GM15510 (cell line): Measurements from ENCODE around the gene SMAD7.

Experiments used
- POLR2A ChIP-seq: IDR thresholded peaks from 3 replicates; pipeline ENCODE4 v1.6.1; 2011; ENCODE audit warnings: borderline replicate concordance; ENCODE audit not compliant: insufficient read length; ENCODE audit errors: extremely low read depth

Gene SMAD7

DNA sequence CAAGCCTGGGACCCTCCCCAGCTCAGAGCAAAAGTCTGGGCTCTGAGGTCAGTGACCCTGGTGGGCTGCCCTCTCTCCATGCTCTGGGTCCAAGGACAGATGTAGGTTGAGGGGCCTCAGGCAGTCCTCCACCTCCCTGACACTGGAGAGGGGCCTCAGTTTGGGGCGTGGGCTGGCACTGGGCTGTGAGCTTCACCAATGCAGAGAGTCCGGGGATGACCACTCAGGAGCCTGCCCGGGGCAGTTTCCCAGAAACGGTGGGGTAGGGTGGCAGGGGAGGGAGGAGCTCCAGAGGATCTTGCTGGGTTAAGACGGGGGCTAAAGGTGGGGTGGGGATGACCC lies 40.5 kb upstream of the SMAD7 start:
- no peak for TF ChIP-seq POLR2A

DNA sequence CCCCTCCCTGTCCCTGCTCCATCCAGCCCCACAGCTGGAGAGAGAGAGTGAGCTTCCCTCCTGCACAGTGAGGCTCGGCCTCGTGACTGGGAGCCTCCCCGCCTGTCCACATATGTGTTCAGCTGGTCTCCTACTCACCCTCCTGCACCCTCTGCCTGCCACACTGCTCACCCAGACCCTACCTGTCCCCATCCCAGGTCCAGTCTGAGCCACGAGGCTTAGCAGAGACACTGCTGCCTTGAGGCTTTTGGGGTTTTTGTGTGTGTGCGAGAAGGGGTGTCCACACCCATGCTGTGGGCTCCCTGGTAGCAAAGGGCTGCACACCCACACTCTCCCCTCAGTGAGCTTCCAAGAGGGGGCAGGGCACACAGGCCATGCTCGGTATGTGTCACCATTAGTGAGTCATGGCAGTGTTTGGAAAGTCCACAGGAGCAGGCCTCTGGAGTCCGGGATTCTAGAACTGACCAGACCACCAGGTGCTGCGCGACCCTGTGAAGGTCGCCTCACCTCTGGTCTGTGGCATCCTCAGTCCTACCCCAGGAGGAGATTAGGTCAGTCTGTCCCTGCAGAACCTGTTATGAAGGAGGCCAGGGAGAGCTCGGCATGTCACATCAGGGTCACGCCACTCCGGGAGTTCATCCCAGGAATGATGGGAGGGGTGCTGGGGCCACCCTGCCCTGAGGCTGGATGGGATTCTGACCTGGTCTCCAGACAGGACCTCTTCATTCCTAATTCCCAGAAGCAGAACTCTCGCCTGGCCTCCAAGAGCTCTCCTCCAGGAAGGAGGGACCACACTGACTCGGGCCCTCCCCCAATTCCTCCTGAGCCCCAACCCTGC lies 39.9 kb upstream of the SMAD7 start:
- no peak for TF ChIP-seq POLR2A

DNA sequence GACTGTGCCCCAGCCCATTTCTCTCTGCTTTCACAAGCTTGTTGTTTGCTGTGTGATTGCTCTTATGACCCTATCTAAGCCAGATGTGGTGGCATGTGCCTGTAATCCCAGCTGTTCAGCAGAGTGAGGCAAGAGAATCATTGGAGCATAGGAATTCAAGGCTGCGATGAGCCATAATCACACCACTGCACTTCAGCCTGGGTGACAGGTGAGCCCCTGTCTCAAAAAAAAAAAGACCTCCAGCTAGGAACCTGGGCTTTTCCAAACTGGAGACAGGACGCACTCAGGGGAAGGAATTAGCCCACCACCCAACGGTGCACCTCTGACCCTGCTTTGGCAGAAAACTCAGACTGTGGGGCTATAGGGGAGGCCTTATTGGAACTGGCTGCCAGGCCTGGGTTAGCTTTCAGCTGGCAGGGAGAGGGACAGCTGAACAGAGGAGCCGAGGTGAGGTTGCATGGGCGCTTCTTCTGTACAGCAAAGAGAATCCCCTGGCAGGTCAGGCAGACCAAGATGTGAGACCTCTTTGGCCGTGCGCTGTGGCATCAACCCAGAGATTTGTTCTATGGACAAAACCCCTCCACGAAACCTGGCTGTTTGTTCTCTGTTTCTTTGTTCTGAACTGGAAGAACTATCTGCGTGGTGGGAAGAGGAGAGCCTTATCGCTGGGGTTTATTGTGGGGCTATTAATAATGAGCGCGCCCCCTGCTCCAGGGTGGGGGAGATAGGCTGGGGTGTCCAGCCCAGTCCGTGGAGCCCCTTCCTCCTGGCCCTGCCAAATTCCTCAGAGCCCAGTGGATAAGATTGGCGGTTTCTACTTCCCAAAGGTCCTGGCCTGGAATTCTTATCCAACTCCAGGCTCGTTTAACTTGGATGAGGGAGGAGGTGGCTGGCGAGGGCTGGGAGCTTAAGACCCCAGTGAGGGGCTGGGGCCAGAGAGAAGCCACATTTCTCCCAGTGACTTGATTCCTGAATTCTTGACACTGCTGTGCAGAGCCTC lies 38.8 kb upstream of the SMAD7 start:
- TF ChIP-seq POLR2A: no peak

DNA sequence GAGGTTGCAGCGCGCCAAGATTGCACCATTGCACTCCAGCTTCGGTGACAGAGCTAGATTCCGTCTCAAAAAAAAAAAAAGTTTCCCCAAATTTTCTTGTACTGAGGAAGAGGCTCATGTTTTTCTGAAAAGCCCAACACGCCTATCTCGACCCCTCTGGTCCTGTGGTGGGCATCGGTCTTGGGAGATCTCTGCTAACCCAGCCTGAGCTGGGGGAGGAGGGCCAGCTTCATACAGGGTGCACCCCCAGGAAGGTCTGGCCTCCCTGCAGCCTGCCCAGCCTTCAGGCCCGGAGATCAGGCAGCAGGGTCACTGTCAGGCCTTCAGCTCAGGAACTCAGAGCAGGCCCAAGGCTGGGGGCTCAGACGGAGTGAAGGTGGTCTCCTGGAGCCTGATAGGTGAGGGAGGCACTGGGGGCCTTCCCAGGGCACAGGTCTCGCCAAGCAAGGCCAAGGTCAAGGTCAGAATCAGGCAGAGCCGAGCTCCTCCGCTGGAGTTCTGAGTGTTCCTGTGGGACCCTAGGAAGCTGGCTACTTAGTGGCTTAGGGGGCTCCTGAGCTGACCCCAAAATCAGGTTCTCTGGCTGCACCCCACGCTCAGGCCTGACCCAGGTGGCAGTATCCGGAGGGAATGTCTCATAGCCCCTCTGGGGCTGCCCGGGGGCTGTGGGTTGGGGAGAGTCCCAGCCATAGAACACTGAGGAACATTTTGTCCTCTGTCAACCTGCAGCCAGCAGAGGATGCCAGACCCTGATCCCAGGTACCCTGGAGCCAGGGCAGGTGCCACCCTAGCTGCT lies 37.9 kb upstream of the SMAD7 start:
- TF ChIP-seq POLR2A: no peak

DNA sequence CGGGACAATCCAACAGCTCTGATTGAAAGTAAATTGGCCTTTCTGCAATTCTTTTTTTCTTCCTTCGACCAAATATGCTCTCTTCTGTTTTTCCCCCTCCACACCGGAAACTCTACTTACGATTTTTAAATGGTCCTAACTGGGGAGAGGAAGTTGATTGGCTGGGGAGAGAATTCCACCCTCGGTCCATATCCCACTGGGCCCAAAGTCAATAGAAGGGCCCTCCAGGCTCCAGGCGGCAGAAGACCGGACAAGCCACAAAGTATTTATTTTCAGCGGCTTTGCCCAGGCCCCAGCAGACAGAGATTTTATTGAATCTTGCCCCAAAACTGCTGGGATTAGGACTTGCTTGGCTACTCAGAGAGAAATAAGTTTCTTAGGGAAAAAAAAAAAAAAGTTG lies 37.1 kb upstream of the SMAD7 start:
- no peak for TF ChIP-seq POLR2A

DNA sequence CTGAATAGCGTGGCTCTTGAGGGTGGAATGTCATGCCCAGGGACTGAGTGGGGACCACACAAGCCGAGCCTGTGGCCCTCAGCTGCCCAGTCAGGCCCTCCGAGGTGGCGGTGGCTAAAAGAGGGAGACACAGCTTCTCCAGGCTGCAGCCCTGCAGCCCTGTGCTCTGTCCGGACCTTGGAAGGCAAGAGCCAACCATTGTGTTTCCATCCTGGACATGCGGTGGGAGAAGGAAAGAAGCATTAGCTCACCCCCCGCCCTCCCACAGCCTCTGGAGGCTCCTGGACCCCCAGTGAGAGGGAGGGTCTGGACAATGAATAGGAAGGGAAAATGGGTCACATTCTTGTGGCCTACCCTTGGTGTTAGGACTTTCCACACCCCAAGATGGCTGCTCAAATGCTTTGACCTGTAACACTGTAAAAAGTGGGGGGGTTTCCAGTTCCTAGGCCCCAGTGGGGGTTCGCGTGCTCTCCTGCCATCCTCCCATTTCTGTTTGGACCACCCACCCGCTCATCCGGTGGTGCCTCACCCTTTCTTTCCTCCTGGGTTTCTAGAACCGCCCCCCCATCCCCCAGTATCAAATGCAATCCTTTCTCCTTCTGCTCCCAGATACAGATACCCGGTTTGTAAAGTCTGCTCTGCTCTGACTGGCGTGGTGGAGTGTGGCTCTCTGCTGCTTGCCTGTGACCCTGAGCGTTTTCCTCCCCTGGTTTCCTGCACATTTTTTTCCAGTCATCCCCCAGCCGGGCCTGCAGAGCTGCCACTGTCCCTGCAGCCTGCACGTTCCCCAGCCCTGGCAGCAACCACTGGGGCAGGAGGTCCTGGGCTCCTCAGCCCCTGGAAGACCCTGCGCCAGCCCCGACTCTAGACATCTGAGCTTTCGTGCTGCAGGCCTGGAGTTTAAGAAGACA lies 36.3 kb upstream of the SMAD7 start:
- no peak for TF ChIP-seq POLR2A

DNA sequence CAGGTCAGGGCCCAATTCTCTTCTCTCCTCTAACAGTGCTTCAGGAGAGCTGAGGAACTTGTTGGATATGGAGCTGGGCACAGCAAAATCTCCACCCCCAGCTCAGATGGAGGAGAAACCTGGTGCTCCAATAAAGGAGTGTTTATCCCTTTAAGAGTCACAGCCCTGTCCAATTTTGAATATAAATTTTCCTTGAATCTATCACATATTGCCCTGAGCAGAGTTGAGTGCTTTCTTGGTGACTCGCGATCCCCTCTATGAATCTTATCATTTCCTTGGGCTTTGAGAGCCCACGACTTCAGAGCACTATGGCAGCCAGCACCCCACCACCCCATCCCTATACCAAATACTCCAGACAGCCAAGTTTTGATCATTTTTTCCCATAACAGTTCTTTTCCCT lies 34.4 kb upstream of the SMAD7 start:
- TF ChIP-seq POLR2A: no peak

DNA sequence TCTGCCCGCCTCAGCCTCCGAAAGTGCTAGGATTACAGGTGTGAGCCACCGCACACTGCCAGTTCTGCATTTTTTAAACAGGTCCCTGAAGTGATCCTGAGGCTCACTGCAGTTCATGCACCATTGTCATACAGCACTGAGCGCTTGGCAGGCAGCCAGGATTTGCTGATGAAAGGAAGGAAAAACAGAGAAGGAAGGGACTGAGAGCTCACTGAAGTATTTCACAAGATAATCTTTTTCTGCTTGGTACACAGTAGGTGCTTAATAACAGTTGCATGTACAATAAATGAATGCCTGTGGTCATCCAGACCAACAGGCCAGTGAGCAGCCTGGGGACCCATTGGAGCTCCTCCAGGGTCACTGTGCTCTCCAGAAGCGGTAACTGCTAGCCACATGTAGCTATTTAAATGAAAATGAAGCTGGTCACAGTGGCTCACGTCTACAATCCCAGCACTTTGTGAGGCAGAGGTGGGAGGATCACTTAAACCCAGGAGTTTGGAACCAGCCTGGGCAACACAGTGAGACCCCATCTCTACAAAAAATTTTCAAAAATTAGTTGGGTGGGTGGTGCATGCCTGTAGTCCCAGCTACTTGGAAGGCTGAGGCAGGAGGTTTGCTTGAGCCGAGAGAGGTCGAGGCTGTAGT lies 33.1 kb upstream of the SMAD7 start:
- no peak for TF ChIP-seq POLR2A

DNA sequence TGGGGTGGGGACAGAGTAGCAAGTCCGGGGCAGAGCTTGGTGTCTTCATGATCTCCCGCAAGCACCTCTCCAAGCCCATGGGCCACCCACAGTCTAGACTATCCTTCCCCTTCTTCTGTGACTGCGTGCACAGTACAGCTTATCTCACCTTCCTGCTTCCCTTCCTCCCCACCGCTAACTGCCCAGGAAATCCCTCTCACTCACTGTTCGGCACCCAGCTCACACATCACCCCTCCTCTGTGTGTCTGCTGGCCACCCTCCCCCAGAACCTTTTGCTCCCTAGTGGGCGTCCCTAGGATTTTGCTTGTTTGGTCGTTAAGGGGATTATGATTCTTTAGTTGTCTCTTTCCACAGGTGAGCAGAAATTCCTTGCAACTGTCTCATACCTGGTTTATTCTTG lies 31.5 kb upstream of the SMAD7 start:
- TF ChIP-seq POLR2A: no peak

DNA sequence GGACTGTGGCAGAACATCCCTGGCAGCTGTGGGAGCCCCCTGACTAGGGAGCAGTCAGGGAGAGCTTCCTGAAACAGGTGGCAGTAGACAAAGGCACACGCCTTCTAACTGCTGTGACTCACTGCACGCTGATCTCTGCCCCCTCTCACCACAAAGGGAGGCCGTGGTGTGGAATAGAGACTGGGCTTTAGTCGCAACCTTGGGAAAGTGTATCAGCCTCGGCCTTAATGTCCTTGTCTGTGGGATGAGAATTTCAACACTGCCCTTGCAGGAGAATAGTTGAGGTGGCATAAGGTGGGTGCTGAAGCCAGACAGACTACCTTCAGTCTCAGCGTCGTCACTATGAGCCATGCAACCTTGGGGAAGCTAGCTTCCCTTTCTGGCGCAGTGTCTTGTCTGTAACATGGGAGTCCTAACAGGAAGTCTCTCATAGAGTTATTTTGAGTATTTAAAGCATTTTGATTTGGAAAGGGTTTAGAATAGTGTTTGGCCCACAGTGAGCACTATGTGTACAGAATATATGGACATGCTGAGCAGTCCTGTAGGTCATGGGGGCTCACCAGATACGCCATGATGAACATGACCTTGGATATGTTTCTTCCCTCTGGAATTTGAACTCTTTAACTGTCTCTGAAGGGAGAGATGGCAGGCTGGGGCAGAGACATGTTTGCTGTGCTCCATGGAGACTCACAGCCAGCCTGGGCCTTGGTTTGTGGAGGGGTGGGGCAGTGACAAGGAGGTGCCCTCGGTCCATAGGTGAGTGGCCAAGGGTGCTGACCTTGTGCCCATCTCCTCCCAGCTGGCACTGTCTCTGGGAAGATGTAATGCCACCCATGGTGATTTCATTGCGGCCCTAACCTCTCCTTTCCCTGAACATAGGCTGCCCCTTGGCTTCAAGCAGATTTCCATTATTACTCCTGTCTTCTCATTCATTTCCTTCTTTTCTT lies 29.5 kb upstream of the SMAD7 start:
- no peak for TF ChIP-seq POLR2A

DNA sequence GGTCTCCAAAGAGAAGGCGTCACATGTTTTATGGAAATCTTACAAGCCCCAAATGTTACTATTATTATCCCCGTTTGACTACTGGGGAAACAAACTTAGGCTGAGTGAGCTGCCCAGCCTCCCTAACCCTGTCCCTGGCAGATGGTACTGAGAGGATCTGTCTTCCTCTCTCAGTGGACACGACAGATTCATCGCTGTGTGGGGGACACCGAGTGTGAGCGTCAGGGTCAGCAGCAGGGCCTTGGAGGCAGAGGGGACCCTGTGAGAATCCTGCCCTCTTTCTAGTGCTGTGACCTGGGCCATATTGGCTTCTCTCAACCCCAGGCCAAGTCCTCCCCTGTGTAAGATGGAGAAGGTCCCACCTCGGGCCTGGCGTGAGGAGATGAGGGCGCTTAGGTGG lies 27.1 kb upstream of the SMAD7 start:
- TF ChIP-seq POLR2A: no peak
